ENCODE data around the gene BCAT1. TPM values are rescaled to one million over a fixed set of nuclear protein-coding genes. Genes with fewer than 3 reads are reported as not detected.
"Not testable (repeated sequence)": the region's sequence is repeated elsewhere in the genome, so short reads cannot be mapped to it uniquely, and the experiment has no call there.

The BCAT1 gene
- total RNA-seq, 1 experiment from 2014 or later, result 101 TPM

DNA sequence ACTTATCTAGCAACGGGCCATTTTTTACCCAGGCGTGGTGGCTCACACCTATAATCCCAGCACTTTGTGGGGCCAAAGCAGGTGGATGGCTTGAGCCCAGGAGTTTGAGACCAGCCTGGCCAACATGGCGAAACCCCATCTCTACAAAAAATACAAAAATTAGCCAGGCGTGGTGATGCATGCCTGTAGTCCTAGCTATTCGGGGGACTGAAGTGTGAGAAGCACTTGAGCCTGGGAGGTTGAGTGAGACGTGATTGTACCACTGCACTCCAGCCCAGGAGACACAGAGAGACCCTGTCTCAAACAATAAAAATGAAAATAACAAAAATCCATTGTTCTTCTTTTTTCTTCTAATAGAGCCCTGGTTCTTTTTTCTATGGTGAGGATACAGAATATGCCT, 7.5 kb upstream of the BCAT1 start:
- DNase-seq (ENCODE audit: low read depth), result not testable (repeated sequence)

DNA sequence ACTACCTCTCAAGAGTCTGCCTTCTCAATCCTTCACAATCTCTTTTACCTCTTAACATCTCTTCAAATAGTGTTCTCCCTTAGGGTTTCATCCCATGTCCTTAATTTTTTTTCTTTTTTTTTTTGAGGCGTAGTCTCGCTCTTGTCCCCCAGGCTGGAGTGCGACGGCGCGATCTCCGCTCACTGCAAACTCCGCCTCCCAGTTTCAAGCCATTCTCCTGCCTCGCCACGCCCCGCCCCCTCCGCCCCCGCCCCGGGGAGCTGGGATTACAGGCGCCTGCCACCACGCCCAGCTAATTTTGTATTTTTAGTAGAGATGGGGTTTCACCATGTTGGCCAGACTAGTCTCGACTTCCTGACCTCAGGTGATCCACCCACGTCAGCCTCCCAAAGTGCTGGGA, 7.0 kb upstream of the BCAT1 start:
- DNase-seq (ENCODE audit: low read depth), result no peak

DNA sequence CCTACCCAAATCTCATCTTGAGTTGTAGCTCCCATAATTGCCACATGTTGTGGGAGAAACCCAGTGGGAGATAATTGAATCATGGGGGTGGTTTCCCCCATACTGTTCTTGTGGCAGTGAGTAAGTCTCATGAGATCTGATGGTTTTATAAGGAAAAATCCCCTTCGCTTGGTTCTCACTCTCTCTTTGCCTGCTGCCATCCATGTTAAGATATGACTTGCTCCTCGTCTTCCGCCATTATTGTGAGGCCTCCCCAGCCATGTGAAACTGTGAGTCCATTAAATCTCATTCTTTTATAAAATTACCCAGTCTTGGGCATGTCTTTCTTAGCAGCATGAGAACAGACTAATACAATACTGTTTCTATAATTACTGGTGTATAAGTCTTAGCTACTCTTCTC, 6.5 kb upstream of the BCAT1 start:
- peak; percentile 37 for DNase-seq (ENCODE audit: low read depth)

- DNase-seq (ENCODE audit: low read depth), result no peak
Measured at GRCh38 chr12:24954261-24954660, 5.4 kb upstream of the BCAT1 start.

DNA sequence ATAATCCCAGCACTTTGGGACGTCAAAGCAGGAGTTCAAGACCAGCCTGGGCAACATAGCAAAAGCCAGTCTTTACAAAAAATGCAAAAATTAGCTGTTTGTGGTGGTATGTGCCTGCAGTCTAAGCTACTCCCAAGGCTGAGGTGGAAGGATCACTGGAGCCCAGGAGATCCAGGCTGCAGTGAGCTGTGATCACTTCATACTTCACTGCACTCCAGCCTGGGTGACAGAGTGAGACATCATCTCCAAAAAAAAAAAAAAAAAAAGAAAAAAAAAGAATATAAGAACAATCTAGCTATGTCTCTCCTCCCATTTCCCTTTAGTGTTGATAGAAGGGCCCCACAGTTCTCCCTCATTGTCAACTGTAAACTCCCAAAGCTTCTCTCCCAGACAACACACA, 3.5 kb upstream of the BCAT1 start:
- no peak for DNase-seq (ENCODE audit: low read depth)

GRCh38 chr12:24950231-24950834, 1.4 kb upstream of the BCAT1 start:
- DNase-seq (ENCODE audit: low read depth), result no peak

- DNase-seq (ENCODE audit: low read depth), result peak; percentile 52
Measured at GRCh38 chr12:24948420-24948756, 513 bp downstream of the BCAT1 start.

DNA sequence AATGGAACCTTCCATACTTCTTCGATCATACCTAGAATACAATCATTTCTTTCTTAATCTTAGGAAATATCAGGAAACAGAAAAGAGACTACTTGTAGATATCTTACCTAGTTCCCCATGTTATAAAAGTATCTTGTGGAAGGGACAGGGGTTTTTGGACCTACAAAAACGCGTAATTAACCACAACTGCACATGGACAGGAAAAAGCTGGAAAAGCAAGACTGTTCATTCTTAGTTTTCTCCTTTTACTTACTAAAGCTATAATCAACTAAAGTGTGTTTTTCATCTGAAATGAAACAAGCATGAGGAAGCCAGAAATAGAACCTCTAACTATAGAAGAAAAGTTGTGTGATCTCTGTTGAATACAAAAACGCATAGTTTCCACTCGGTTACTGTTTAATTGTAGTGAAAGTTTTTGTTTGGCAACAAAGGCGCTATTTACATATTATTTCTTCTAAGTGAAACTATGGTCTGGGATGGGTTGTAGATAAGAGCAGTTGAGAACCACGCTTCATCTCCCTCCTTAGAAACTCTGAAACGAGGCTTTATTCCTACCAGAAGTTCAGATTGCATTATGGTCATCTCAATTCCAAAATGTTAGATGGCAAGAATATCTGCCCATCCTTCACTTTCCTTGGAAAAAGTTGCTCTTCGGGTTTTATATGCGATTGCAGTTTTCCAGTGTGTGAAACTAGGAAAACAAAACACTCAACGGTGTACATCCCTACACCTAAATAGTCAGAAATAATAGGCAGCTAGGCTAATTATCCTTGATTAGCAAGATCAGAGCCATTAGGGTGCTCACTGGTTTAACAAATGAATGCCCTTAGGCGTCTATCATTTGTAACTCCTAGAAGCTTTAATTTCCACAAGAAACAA, 1.1 kb downstream of the BCAT1 start:
- no peak for DNase-seq (ENCODE audit: low read depth)

DNA sequence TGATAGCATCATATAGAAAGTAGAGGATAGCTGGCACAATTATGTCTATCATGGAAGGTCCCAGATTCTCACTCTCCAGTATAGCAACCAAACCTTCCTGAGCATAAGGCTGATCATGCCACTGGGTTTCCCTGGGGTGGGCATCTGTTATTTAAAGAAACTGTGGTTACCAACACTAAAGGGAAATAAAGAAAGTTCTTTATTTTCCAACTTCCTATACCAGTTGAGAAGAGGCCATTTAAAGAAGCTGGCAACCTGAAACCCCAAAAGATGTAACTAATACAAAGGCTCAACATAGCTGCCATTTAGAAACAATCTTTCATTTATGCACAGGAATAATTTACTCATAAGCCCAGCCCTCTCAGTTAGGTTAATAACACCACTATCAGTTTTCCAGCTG, 3.1 kb downstream of the BCAT1 start:
- DNase-seq (ENCODE audit: low read depth), result no peak

GRCh38 chr12:24945039-24945438, 3.9 kb downstream of the BCAT1 start:
- no peak for DNase-seq (ENCODE audit: low read depth)

DNA sequence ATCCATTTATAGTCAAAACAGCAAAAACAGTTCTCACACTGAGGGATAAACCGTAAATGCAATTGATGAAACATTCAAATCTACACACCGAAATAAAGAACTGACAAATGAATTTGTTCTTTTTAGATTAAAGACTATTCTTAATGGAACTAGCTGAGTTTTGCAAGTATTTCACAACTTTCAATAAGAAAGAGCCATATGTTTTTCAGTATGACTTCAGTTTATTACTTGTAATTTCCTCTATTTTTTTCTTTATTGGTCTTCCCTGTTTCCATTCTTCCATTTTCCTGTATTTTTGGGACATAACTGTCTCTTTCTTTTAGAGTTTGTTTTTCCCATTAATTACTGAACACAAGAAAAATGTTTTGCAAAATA, 4.3 kb downstream of the BCAT1 start:
- DNase-seq (ENCODE audit: low read depth), result no peak

- DNase-seq (ENCODE audit: low read depth), result peak; percentile 36
Measured at GRCh38 chr12:24943947-24944600, 4.8 kb downstream of the BCAT1 start.

GRCh38 chr12:24940157-24940556, 8.7 kb downstream of the BCAT1 start:
- DNase-seq (ENCODE audit: low read depth), result no peak

DNA sequence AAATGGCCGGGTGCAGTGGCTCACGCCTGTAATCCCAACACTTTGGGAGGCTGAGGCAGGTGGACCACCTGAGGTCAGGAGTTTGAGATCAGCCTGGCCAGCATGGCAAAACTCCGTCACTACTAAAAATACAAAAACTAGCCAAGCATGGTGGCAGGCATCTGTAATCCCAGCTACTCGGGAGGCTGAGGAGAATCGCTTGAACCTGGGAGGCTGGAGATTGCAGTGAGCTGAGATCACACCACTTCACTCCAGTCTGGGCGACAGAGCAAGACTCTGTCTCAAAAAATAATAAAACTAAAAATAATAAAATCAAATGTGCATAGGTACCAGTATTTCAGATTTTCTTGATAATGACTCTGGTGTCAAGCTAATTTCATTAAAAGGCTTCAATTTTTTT, 9.3 kb downstream of the BCAT1 start:
- not testable (repeated sequence) for DNase-seq (ENCODE audit: low read depth)

GRCh38 chr12:24938341-24938740, 10.6 kb downstream of the BCAT1 start:
- no peak for DNase-seq (ENCODE audit: low read depth)

DNA sequence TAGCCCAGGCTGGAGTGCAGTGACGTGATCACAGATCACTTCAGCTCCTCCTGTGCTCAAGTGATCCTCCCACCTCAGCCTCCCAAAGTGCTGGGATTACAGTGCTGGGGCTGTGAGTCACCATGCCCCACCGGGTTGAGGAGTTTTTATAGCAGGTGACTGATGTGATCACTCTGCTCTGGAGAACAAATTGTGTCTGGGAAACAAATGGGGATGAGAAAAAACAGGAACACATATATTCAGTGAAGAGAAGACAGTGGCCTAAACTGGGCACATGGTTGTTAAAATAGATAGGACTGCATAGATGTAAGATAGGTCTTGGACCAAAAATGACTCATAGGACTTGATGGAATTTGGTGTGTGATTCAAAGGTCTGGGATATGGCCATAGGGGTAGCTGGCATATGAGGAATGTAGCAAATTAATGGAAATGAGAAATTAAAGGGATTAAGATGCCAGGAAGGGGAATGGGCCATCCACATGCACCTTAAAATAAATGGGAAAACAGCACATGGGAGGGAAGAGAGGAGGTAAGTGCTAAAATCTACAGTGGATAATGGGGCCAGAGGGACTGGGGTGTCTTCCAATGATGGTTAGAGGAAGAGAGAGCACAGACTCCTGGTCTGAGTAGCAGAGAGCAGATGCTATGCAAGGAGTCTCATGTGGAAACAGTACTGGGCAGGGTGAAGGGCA, 11.2 kb downstream of the BCAT1 start:
- DNase-seq (ENCODE audit: low read depth), result peak; percentile 65

- no peak for DNase-seq (ENCODE audit: low read depth)
Measured at GRCh38 chr12:24933694-24934407, 15.1 kb downstream of the BCAT1 start.

DNA sequence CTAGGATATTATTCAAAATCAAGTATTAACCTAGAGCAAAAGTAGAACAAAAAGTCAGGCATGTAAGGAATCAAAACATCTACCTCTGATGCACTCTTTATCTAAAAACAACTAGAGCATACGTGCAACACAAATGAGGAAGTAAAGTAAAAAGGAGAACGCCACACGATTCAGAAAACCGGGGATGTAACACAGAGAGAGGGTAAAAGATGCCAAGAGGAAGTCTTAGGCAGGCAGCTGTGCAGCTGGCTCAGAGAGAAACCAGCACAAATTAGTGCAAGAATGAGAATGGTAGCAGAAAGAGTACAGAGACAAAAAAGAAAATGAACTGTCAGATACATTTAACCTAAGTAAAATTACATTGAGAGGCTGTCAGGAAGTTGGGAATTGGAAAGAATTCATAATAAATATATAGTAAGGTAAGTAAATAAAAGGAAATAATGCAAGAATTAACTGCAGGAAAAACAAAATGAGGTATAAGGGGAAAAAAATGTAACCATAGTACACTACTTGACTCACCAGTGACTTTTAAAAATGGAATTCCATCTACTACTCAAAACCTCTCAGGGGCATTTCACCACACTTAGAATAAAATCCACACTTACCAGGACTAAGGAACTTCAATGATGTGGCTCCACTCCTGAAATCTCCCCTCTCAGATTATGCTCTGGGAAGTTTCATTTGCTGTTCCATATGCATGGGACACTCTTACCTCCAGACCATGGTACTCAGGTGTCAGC, 17.1 kb downstream of the BCAT1 start:
- DNase-seq (ENCODE audit: low read depth), result no peak

DNA sequence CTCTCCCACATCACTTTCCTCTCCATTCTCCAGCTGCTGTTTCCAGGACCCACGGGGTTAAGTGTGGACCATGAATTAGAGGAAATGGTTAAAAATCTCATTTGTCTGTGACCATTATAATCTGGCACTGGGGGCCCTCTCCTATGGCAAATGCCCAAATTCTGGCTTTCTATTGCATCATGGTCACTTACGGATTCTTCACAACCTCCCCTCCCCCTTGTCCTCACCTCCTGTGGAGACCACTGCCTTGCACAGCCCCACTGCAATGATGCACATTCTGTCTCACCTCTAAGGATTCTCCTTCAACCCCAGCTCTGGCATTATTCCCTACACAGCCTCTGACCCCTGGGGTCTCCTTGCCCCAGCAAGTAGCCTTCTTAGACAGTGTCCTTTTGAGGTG, 18.9 kb downstream of the BCAT1 start:
- no peak for DNase-seq (ENCODE audit: low read depth)

- not testable (repeated sequence) for DNase-seq (ENCODE audit: low read depth)
Measured at GRCh38 chr12:24928533-24929306, 20.2 kb downstream of the BCAT1 start.

All from Daoy (cell line).